ENCODE measurements around the gene ELP1. TPM values are rescaled to one million over a fixed set of nuclear protein-coding genes. Genes with fewer than 3 reads are reported as not detected.

ELP1 gene
- total RNA-seq, 2 donors from 2014 or later: 19.7 to 30.1 TPM

GRCh38 chr9:108882052-108882888 lies 51.7 kb downstream of the ELP1 start:
- ATAC-seq (replicated peaks): no peak
- H3K4me1 Mint-ChIP-seq: peaks cover 15% of the 10 kb centered on the region
- H3K27ac Mint-ChIP-seq: peak overlapping the region; percentile 29
- no peaks in the 10 kb centered on the region for H3K27me3 Mint-ChIP-seq
- H3K36me3 Mint-ChIP-seq (ENCODE audit: low read depth): peaks cover 95% of the 10 kb centered on the region
- no peaks in the 10 kb centered on the region for H3K9me3 Mint-ChIP-seq
- H3K4me3 Mint-ChIP-seq: no peak overlapping the region

- H3K4me3 Mint-ChIP-seq: no peak overlapping the region
- ATAC-seq (replicated peaks): no peak
- H3K27me3 Mint-ChIP-seq: no peaks in the 10 kb centered on the region
- H3K4me1 Mint-ChIP-seq: peaks cover 8% of the 10 kb centered on the region
- H3K27ac Mint-ChIP-seq: no peak overlapping the region
- peaks cover 98% of the 10 kb centered on the region for H3K36me3 Mint-ChIP-seq (ENCODE audit: low read depth)
- H3K9me3 Mint-ChIP-seq: no peaks in the 10 kb centered on the region
Observed at GRCh38 chr9:108880738-108881316, 53.1 kb downstream of the ELP1 start.

GRCh38 chr9:108877524-108877923 lies 56.4 kb downstream of the ELP1 start:
- ATAC-seq (replicated peaks): no peak
- H3K27ac Mint-ChIP-seq: no peak overlapping the region
- H3K4me3 Mint-ChIP-seq: no peak overlapping the region
- no peaks in the 10 kb centered on the region for H3K27me3 Mint-ChIP-seq
- no peaks in the 10 kb centered on the region for H3K4me1 Mint-ChIP-seq
- H3K9me3 Mint-ChIP-seq: no peaks in the 10 kb centered on the region
- peaks cover 100% of the 10 kb centered on the region for H3K36me3 Mint-ChIP-seq (ENCODE audit: low read depth)

GRCh38 chr9:108876425-108876824 lies 57.5 kb downstream of the ELP1 start:
- no peak overlapping the region for H3K27ac Mint-ChIP-seq
- H3K27me3 Mint-ChIP-seq: no peaks in the 10 kb centered on the region
- ATAC-seq (replicated peaks): no peak
- H3K4me3 Mint-ChIP-seq: no peak overlapping the region
- H3K36me3 Mint-ChIP-seq (ENCODE audit: low read depth): peaks cover 100% of the 10 kb centered on the region
- H3K4me1 Mint-ChIP-seq: no peaks in the 10 kb centered on the region
- no peaks in the 10 kb centered on the region for H3K9me3 Mint-ChIP-seq

- Mint-ChIP-seq H3K4me3 (no peak overlapping the region), H3K27me3 (no peaks in the 10 kb centered on the region), H3K36me3 (ENCODE audit: low read depth) (peaks cover 100% of the 10 kb centered on the region), H3K9me3 (no peaks in the 10 kb centered on the region), H3K4me1 (no peaks in the 10 kb centered on the region), H3K27ac (no peak overlapping the region)
- peak; percentile 19 for ATAC-seq (replicated peaks)
Observed at GRCh38 chr9:108874058-108874788, 59.7 kb downstream of the ELP1 start.

GRCh38 chr9:108869092-108869725 lies 64.7 kb downstream of the ELP1 start:
- Mint-ChIP-seq H3K27ac (no peak overlapping the region), H3K9me3 (no peaks in the 10 kb centered on the region), H3K4me3 (no peak overlapping the region), H3K36me3 (ENCODE audit: low read depth) (peaks cover 72% of the 10 kb centered on the region), H3K27me3 (no peaks in the 10 kb centered on the region), H3K4me1 (no peaks in the 10 kb centered on the region)
- no peak for ATAC-seq (replicated peaks)

GRCh38 chr9:108867829-108868228 lies 66.1 kb downstream of the ELP1 start:
- no peaks in the 10 kb centered on the region for H3K4me1 Mint-ChIP-seq
- H3K27ac Mint-ChIP-seq: no peak overlapping the region
- H3K36me3 Mint-ChIP-seq (ENCODE audit: low read depth): peaks cover 58% of the 10 kb centered on the region
- no peak for ATAC-seq (replicated peaks)
- H3K27me3 Mint-ChIP-seq: no peaks in the 10 kb centered on the region
- no peaks in the 10 kb centered on the region for H3K9me3 Mint-ChIP-seq
- H3K4me3 Mint-ChIP-seq: no peak overlapping the region

- Mint-ChIP-seq H3K27ac (no peak overlapping the region), H3K27me3 (no peaks in the 10 kb centered on the region), H3K4me3 (no peak overlapping the region), H3K36me3 (ENCODE audit: low read depth) (peaks cover 51% of the 10 kb centered on the region), H3K9me3 (no peaks in the 10 kb centered on the region), H3K4me1 (no peaks in the 10 kb centered on the region)
- no peak for ATAC-seq (replicated peaks)
Observed at GRCh38 chr9:108867116-108867515, 66.8 kb downstream of the ELP1 start.

- no peaks in the 10 kb centered on the region for H3K4me1 Mint-ChIP-seq
- H3K27ac Mint-ChIP-seq: no peak overlapping the region
- no peak for ATAC-seq (replicated peaks)
- H3K4me3 Mint-ChIP-seq: no peak overlapping the region
- H3K36me3 Mint-ChIP-seq (ENCODE audit: low read depth): peaks cover 40% of the 10 kb centered on the region
- H3K9me3 Mint-ChIP-seq: no peaks in the 10 kb centered on the region
- H3K27me3 Mint-ChIP-seq: no peaks in the 10 kb centered on the region
Observed at GRCh38 chr9:108866001-108866420, 67.9 kb downstream of the ELP1 start.

- Mint-ChIP-seq H3K9me3 (no peaks in the 10 kb centered on the region), H3K4me3 (no peak overlapping the region), H3K27ac (no peak overlapping the region), H3K4me1 (no peaks in the 10 kb centered on the region), H3K36me3 (ENCODE audit: low read depth) (peaks cover 30% of the 10 kb centered on the region), H3K27me3 (no peaks in the 10 kb centered on the region)
- ATAC-seq (replicated peaks): no peak
Observed at GRCh38 chr9:108865037-108865436, 68.9 kb downstream of the ELP1 start.

- Mint-ChIP-seq H3K4me1 (no peaks in the 10 kb centered on the region), H3K27me3 (no peaks in the 10 kb centered on the region), H3K9me3 (no peaks in the 10 kb centered on the region), H3K4me3 (no peak overlapping the region), H3K36me3 (ENCODE audit: low read depth) (peaks cover 25% of the 10 kb centered on the region), H3K27ac (no peak overlapping the region)
- ATAC-seq (replicated peaks): no peak
Observed at GRCh38 chr9:108864446-108864845, 69.5 kb downstream of the ELP1 start.

- no peaks in the 10 kb centered on the region for H3K9me3 Mint-ChIP-seq
- peaks cover 19% of the 10 kb centered on the region for H3K36me3 Mint-ChIP-seq (ENCODE audit: low read depth)
- H3K4me1 Mint-ChIP-seq: no peaks in the 10 kb centered on the region
- H3K4me3 Mint-ChIP-seq: no peak overlapping the region
- H3K27me3 Mint-ChIP-seq: no peaks in the 10 kb centered on the region
- H3K27ac Mint-ChIP-seq: no peak overlapping the region
- no peak for ATAC-seq (replicated peaks)
Observed at GRCh38 chr9:108863891-108864290, 70.0 kb downstream of the ELP1 start.

- no peaks in the 10 kb centered on the region for H3K9me3 Mint-ChIP-seq
- H3K4me1 Mint-ChIP-seq: no peaks in the 10 kb centered on the region
- H3K27me3 Mint-ChIP-seq: no peaks in the 10 kb centered on the region
- H3K27ac Mint-ChIP-seq: no peak within 1 kb of the TSS
- H3K36me3 Mint-ChIP-seq (ENCODE audit: low read depth): peaks cover under 1% of the 10 kb centered on the region
- no peak for ATAC-seq (replicated peaks)
- H3K4me3 Mint-ChIP-seq: no peak within 1 kb of the TSS
Observed at GRCh38 chr9:108861997-108862396, 71.9 kb downstream of the ELP1 start, which contains the start of gene ACTL7A. ACTL7A (plus strand) TSS chr9:108862266; CDS start chr9:108862323, 57 bp downstream.

- no peak for ATAC-seq (replicated peaks)
- no peak overlapping the region for H3K4me3 Mint-ChIP-seq
- no peak overlapping the region for H3K27ac Mint-ChIP-seq
- H3K27me3 Mint-ChIP-seq: no peaks in the 10 kb centered on the region
- H3K4me1 Mint-ChIP-seq: no peaks in the 10 kb centered on the region
- no peaks in the 10 kb centered on the region for H3K9me3 Mint-ChIP-seq
- H3K36me3 Mint-ChIP-seq (ENCODE audit: low read depth): no peaks in the 10 kb centered on the region
Observed at GRCh38 chr9:108861464-108861863, 72.5 kb downstream of the ELP1 start.
